ENCODE data around the gene WAPL.

Gene WAPL

DNA sequence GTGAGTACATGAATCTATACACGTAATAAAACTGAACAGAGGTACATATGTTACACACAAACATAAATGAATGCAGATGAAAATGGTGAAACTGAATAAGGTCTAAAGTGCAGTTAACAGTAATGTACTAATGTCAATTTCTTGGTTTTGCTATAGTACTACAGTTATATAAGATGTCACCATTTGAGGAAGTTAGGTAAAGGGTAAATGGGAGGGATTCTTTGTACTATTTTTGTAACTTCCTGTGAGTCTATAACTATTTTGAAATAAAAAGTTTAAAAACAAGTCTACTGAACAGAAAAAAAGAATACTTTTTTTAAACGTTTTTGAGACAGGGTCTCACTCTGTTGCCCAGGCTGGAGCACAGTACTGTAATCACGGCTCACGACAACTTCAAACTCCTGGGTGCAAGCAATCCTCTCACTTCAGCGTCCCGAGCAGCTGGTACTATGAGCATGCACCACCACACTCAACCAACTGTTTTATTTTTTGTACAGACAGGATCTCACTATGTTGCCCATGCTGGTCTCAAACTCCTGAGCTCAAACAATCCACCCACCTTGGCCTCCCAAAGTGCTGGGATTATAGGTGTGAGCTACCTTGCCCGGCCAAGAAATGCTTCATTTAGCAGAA lies 71.5 kb downstream of the WAPL start:
- TF ChIP-seq RAD21 (IDR thresholded peaks at IDR 0.05; ENCODE audit: low read depth) (no peak), FOXM1 (IDR thresholded peaks at IDR 0.05; ENCODE audit: borderline replicate concordance, low read depth) (no peak), EP300 (IDR thresholded peaks at IDR 0.05; ENCODE audit: borderline replicate concordance) (no peak), YY1 (IDR thresholded peaks at IDR 0.05; ENCODE audit: low read depth) (no peak), NFIC (IDR thresholded peaks at IDR 0.05) (no peak), CREB1 (IDR thresholded peaks at IDR 0.05; ENCODE audit: low read depth) (no peak), EGR1 (IDR thresholded peaks at IDR 0.05) (no peak), TCF12 (IDR thresholded peaks at IDR 0.05; ENCODE audit: low read depth) (no peak), CEBPB (IDR thresholded peaks at IDR 0.05) (no peak), TEAD4 (IDR thresholded peaks at IDR 0.05) (no peak), TAF1 (IDR thresholded peaks at IDR 0.05; ENCODE audit: low read depth) (no peak), ZBTB7A (IDR thresholded peaks at IDR 0.05; ENCODE audit: low read depth) (no peak)
- TF ChIP-seq, protein P1, sequence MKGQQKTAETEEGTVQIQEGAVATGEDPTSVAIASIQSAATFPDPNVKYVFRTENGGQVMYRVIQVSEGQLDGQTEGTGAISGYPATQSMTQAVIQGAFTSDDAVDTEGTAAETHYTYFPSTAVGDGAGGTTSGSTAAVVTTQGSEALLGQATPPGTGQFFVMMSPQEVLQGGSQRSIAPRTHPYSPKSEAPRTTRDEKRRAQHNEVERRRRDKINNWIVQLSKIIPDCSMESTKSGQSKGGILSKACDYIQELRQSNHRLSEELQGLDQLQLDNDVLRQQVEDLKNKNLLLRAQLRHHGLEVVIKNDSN (IDR thresholded peaks at IDR 0.05) = no peak
- TF ChIP-seq, protein P2, sequence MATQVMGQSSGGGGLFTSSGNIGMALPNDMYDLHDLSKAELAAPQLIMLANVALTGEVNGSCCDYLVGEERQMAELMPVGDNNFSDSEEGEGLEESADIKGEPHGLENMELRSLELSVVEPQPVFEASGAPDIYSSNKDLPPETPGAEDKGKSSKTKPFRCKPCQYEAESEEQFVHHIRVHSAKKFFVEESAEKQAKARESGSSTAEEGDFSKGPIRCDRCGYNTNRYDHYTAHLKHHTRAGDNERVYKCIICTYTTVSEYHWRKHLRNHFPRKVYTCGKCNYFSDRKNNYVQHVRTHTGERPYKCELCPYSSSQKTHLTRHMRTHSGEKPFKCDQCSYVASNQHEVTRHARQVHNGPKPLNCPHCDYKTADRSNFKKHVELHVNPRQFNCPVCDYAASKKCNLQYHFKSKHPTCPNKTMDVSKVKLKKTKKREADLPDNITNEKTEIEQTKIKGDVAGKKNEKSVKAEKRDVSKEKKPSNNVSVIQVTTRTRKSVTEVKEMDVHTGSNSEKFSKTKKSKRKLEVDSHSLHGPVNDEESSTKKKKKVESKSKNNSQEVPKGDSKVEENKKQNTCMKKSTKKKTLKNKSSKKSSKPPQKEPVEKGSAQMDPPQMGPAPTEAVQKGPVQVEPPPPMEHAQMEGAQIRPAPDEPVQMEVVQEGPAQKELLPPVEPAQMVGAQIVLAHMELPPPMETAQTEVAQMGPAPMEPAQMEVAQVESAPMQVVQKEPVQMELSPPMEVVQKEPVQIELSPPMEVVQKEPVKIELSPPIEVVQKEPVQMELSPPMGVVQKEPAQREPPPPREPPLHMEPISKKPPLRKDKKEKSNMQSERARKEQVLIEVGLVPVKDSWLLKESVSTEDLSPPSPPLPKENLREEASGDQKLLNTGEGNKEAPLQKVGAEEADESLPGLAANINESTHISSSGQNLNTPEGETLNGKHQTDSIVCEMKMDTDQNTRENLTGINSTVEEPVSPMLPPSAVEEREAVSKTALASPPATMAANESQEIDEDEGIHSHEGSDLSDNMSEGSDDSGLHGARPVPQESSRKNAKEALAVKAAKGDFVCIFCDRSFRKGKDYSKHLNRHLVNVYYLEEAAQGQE (IDR thresholded peaks at IDR 0.05; ENCODE audit: low read depth) = no peak
- TF ChIP-seq, protein P3, sequence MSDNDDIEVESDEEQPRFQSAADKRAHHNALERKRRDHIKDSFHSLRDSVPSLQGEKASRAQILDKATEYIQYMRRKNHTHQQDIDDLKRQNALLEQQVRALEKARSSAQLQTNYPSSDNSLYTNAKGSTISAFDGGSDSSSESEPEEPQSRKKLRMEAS (IDR thresholded peaks at IDR 0.05) = no peak

DNA sequence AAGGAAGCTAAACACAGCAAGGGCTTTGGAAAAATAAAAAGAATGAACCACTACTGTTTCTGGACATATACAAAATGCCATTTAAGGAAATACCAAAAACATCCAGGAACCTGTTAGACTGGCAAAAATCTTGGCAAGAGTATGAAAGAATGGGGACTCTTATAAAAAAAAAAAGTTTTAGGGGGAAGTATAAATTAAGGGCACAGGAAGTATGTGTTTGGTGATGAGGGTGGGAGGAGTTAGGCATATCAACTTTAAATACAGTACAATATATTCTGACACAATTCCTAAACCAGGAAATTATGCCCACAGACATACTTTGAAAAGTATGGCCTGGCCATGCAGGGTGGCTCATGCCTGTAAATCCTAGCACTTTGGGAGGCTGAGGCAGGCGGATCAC lies 74.2 kb downstream of the WAPL start:
- TF ChIP-seq NFIC (IDR thresholded peaks at IDR 0.05) = peak; percentile 32; the same call in 1 of the 2 replicates
- TF ChIP-seq, protein P1 (IDR thresholded peaks at IDR 0.05) = no peak

DNA sequence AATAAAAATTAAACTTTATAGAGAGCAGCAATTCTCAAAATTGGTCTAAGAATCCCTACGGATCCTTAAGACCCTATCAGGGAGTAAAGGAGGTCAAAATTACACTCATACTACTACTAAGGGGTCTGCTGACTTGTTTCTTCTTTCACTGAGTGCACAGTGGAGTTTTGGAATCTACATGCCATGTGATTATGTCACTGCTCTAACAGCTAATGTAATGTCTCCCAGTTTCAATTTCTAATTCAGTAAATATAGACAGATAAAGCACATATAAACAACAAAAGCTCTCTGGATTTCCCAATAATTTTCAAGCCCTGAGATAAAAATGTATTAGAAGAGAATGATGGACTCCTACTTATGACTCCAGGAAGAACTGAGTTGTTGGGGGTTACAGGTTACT lies 74.6 kb downstream of the WAPL start:
- no peak for TF ChIP-seq ZBTB7A (IDR thresholded peaks at IDR 0.05; ENCODE audit: low read depth)

DNA sequence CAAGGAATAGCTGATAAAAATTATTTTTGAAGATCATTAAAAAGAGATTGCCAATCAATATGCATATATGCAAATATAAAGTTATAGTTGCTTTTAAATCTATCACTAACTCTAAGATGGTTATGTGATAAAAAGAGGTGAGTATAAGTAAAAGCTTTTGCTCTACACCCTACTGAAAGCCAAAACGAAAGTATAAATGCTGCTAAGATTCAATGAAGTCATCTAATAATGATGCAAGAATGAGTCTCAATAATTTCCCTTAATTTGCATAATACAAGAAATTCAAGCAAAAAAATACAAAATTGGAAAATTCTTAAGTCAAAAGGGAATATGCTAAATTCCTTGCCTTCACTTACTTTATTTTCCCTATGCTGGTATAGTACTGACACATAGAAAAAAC lies 75.2 kb downstream of the WAPL start:
- TF ChIP-seq, protein P2 (IDR thresholded peaks at IDR 0.05; ENCODE audit: low read depth) = no peak
- TF ChIP-seq TCF12 (IDR thresholded peaks at IDR 0.05; ENCODE audit: low read depth) (no peak), NFIC (IDR thresholded peaks at IDR 0.05) (no peak), CEBPB (IDR thresholded peaks at IDR 0.05) (no peak), RAD21 (IDR thresholded peaks at IDR 0.05; ENCODE audit: low read depth) (no peak), EGR1 (IDR thresholded peaks at IDR 0.05) (no peak), EP300 (IDR thresholded peaks at IDR 0.05; ENCODE audit: borderline replicate concordance) (no peak), YY1 (IDR thresholded peaks at IDR 0.05; ENCODE audit: low read depth) (no peak), FOXM1 (IDR thresholded peaks at IDR 0.05; ENCODE audit: borderline replicate concordance, low read depth) (no peak), ZBTB7A (IDR thresholded peaks at IDR 0.05; ENCODE audit: low read depth) (no peak), TAF1 (IDR thresholded peaks at IDR 0.05; ENCODE audit: low read depth) (no peak), TEAD4 (IDR thresholded peaks at IDR 0.05) (no peak), CREB1 (IDR thresholded peaks at IDR 0.05; ENCODE audit: low read depth) (no peak)
- TF ChIP-seq, protein P3 (IDR thresholded peaks at IDR 0.05) = no peak
- TF ChIP-seq, protein P1 (IDR thresholded peaks at IDR 0.05) = no peak

DNA sequence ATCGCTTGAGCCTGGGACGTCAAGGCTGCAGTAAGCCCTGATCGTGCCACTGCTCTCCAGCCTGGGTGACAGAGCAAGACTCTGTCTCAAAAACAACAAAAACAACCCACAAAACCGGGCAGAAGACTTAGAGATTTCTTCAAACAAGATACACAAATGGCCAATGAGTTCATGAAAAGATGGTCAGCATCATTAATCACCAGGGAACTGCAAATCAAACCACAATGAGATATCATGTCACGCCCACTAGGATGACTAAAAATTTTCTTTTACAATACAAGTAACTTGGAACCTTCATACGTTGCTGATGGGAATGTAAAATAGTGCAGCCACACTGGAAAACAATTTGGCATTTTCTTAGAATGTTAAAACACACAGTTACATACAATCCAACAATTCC lies 77.7 kb downstream of the WAPL start:
- TF ChIP-seq FOXM1 (IDR thresholded peaks at IDR 0.05; ENCODE audit: borderline replicate concordance, low read depth) = no peak
- TF ChIP-seq TCF12 (IDR thresholded peaks at IDR 0.05; ENCODE audit: low read depth) = no peak
- TF ChIP-seq TAF1 (IDR thresholded peaks at IDR 0.05; ENCODE audit: low read depth) = no peak
- TF ChIP-seq, protein P2 (IDR thresholded peaks at IDR 0.05; ENCODE audit: low read depth) = no peak
- TF ChIP-seq, protein P3 (IDR thresholded peaks at IDR 0.05) = no peak
- TF ChIP-seq CEBPB (IDR thresholded peaks at IDR 0.05) = no peak
- TF ChIP-seq TEAD4 (IDR thresholded peaks at IDR 0.05) = no peak
- no peak for TF ChIP-seq NFIC (IDR thresholded peaks at IDR 0.05)
- TF ChIP-seq RAD21 (IDR thresholded peaks at IDR 0.05; ENCODE audit: low read depth) = no peak
- TF ChIP-seq, protein P1 (IDR thresholded peaks at IDR 0.05) = no peak
- TF ChIP-seq YY1 (IDR thresholded peaks at IDR 0.05; ENCODE audit: low read depth) = no peak

Measured in Ishikawa (cell line).